Calu3 (cell line): ENCODE measurements around the gene KRTAP5-11. TPM values are rescaled to one million over a fixed set of nuclear protein-coding genes. Genes with fewer than 3 reads are reported as not detected.
"Not testable (repeated sequence)": the region's sequence is repeated elsewhere in the genome, so short reads cannot be mapped to it uniquely, and the experiment has no call there.

ENCODE experiments used
- BruUV-seq: library from RNA; stranded (reverse); fragments of 400-500 nt; replicated peaks from 2 replicates; lab custom pipeline; 2021; lab: Mats Ljungman, UMichigan
- CTCF ChIA-PET: fragments of 300-600 bp; sonication (Branson Sonifier 250); formaldehyde crosslinking; loops from one replicate; lab custom pipeline; 2022; ENCODE audit warnings: antibody characterized with exemption; lab: Charles Lee
- DNase-seq: peaks from one replicate; pipeline ENCODE4 v3.0.0; 2022
- H3K27ac Mint-ChIP-seq: one replicate; pipeline ENCODE4 v1.8.0; 2022; ENCODE audit warnings: mixed read lengths; ENCODE audit not compliant: unreplicated experiment
- H3K27me3 Mint-ChIP-seq: one replicate; pipeline ENCODE4 v1.8.0; 2022; ENCODE audit warnings: mixed read lengths; ENCODE audit not compliant: unreplicated experiment
- H3K36me3 Mint-ChIP-seq: one replicate; pipeline ENCODE4 v1.8.0; 2022; ENCODE audit warnings: mild to moderate bottlenecking, moderate library complexity, mixed read lengths; ENCODE audit not compliant: insufficient read depth, unreplicated experiment
- H3K4me1 Mint-ChIP-seq: one replicate; pipeline ENCODE4 v1.8.0; 2022; ENCODE audit warnings: mild to moderate bottlenecking, low read depth, mixed read lengths; ENCODE audit not compliant: unreplicated experiment
- H3K4me3 Mint-ChIP-seq: one replicate; pipeline ENCODE4 v1.8.0; 2022; ENCODE audit warnings: mild to moderate bottlenecking, low read depth, moderate library complexity, mixed read lengths; ENCODE audit not compliant: unreplicated experiment
- H3K9me3 Mint-ChIP-seq: one replicate; pipeline ENCODE4 v1.8.0; 2022; ENCODE audit warnings: low read depth, mixed read lengths; ENCODE audit not compliant: unreplicated experiment
- CTCF ChIP-seq: fragments of 200-600 bp; IDR thresholded peaks from one replicate; pipeline ENCODE4 v1.8.0; 2022; ENCODE audit warnings: antibody characterized with exemption; ENCODE audit not compliant: unreplicated experiment
- intact Hi-C: fragments of 100-400 bp; cut with micrococcal nuclease; formaldehyde crosslinking; loops from one replicate; pipeline ENCODE4 v1.10.0; 2022; ENCODE audit not compliant: unreplicated experiment
- total RNA-seq: library from RNA; stranded (reverse); gene quantifications from 2 replicates; pipeline ENCODE4 v1.2.3, GENCODE V29; 2022

KRTAP5-11 gene
- total RNA-seq, 1 experiment from 2014 or later, result not detected

GRCh38 chr11:71588822-71589545 lies 6.3 kb upstream of the KRTAP5-11 start:
- H3K9me3 Mint-ChIP-seq, H3K4me3 Mint-ChIP-seq, H3K36me3 Mint-ChIP-seq, intact Hi-C loops, H3K27ac Mint-ChIP-seq, BruUV-seq: not testable (repeated sequence)
- CTCF ChIA-PET, result interaction anchor here (0.8 to 1.2 kb wide), 2 partner anchors 9 to 198 kb away, joined by 3 read pairs; no protein-coding TSS in a partner anchor
- Mint-ChIP-seq H3K27me3 (peaks cover 12% of the 10 kb centered on the region), H3K4me1 (peaks cover 20% of the 10 kb centered on the region)
- DNase-seq, result peak; percentile 69
- peak; percentile 35 for TF ChIP-seq CTCF

DNA sequence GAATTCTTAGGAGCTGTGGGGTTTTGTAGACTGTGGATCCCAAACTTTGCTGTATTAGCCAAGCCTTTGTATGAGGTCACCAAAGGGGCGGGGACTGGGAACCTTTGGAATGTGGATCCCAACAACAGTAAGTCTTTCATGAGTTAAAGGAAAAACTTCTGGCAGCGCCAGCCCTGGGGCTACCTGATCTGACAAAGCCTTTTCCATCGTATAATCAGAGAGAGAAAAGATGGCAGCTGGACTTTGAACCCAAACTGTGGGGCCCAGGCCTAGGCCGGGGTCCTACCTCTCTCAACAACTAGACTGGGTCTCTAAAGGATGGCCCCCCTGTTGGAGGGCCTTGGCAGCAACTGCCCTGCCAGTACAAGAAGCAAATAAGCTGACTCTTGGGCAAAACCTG lies 5.6 kb upstream of the KRTAP5-11 start:
- BruUV-seq, CTCF ChIA-PET, H3K27ac Mint-ChIP-seq, H3K9me3 Mint-ChIP-seq, intact Hi-C loops, H3K27me3 Mint-ChIP-seq, H3K36me3 Mint-ChIP-seq, H3K4me3 Mint-ChIP-seq: not testable (repeated sequence)
- peaks cover 20% of the 10 kb centered on the region for H3K4me1 Mint-ChIP-seq
- peak; percentile 28 for DNase-seq

GRCh38 chr11:71585673-71586072 lies 3.0 kb upstream of the KRTAP5-11 start:
- DNase-seq, intact Hi-C loops, CTCF ChIA-PET, H3K9me3 Mint-ChIP-seq, H3K36me3 Mint-ChIP-seq, H3K4me3 Mint-ChIP-seq, BruUV-seq, H3K27ac Mint-ChIP-seq: not testable (repeated sequence)
- Mint-ChIP-seq H3K27me3 (peaks cover 18% of the 10 kb centered on the region), H3K4me1 (peaks cover 36% of the 10 kb centered on the region)

- Mint-ChIP-seq H3K4me1 (peaks cover 27% of the 10 kb centered on the region), H3K27me3 (peaks cover 27% of the 10 kb centered on the region)
- H3K4me3 Mint-ChIP-seq, H3K9me3 Mint-ChIP-seq, BruUV-seq, H3K27ac Mint-ChIP-seq, H3K36me3 Mint-ChIP-seq, intact Hi-C loops, DNase-seq: not testable (repeated sequence)
- CTCF ChIA-PET, result interaction anchor here (0.6 kb wide), 1 partner anchor 1142 kb away, joined by 5 read pairs; no protein-coding TSS in a partner anchor
These were observed 294 bp upstream of the KRTAP5-11 start for GRCh38 chr11:71582969-71583368.

GRCh38 chr11:71581826-71582225 lies 849 bp downstream of the KRTAP5-11 start:
- no TSS peak for BruUV-seq
- Mint-ChIP-seq H3K36me3 (no peaks in the 10 kb centered on the region), H3K9me3 (no peaks in the 10 kb centered on the region), H3K27me3 (peaks cover 27% of the 10 kb centered on the region), H3K4me1 (peaks cover 23% of the 10 kb centered on the region), H3K4me3 (no peak overlapping the region), H3K27ac (no peak overlapping the region)
- intact Hi-C loops, result no loop called here
- CTCF ChIA-PET, result no interaction called here
- DNase-seq, result no peak
- no peak for TF ChIP-seq CTCF
